ENCODE results near the gene PAX9.
"Not testable (repeated sequence)": the region's sequence is repeated elsewhere in the genome, so short reads cannot be mapped to it uniquely, and the experiment has no call there.

PAX9 gene

DNA sequence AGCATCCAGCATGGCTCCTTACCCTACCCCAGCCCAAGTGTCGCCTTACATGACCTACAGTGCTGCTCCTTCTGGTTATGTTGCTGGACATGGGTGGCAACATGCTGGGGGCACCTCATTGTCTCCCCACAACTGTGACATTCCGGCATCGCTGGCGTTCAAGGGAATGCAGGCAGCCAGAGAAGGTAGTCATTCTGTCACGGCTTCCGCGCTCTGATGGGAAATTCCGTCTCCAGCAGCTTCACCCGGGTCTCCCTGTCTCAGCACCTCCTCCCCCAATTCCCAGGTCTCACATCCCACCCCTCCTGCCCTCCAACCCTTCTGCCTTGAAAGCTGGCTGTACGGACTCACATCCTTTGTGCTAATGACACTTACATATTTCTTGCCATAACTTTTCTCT is 14.6 kb downstream of the PAX9 start:
- no peak for DNase-seq

DNA sequence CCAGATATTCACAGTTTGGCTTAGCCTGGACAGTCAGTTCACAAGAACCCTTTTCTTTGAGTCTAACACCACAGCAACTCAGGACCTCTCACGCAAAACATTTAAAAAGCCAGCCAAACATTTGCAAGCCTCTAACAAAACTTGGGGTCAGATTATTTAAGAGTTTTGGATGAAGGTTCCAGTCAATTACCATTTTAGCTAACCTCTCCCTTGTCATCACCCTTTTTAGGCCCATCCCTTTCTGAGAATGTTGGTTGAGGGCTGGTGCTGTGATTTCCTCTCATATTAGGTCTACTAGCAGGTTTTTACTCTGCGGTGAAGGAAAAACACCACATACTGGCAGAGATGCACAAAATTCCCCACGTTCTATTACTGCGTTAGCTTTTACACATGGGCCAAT is 20.7 kb downstream of the PAX9 start:
- peak; percentile 51 for DNase-seq

DNA sequence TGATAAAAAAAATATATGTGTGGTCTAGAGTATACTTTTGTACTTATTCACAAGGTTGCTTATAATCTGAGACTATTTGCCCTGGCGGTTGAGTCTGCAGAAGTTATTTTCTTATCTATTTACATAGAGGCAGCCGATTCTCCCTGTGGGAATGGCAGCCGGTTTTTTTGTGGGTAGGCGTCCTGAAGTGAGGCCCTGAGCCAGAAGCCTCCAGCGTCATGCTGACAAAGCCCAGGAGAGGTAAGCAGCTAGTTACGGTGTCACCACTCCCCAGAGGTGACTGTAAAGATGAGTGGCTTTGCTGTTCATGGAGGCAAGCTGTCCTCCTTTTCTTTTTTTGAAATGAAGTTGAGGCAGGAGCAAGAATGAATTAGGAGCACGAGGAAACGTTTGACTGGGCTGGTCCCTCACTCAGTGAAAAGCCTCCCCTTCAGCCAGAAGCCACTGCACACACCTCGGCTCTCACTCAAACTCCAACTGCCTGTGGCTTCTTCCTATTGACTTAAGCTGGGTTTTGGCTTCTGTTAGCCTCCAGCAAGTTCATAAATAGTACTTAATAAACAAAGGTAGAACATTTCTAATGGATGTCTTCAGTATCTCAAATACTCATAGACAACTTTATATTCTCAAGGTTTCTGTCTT is 21.5 kb downstream of the PAX9 start:
- peak; percentile 91 for DNase-seq

DNA sequence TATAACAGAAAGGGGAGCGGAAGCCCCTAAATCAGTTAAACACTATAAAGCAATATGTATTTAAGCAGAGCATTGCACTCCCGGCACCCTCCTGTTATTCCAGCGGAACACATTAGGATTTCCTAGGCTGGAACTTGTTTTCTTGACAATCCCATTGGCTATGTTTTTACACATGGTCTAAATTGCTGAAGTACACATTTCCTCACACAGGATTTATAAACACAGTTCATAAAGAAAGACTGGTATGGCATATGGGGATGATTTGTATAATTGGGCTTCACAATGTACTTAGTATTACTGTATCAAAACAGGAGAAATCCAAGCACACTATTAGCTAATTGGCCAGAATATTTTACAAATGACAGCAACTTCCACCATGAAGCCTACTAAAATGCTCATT is 23.3 kb downstream of the PAX9 start:
- peak; percentile 33 for DNase-seq

DNA sequence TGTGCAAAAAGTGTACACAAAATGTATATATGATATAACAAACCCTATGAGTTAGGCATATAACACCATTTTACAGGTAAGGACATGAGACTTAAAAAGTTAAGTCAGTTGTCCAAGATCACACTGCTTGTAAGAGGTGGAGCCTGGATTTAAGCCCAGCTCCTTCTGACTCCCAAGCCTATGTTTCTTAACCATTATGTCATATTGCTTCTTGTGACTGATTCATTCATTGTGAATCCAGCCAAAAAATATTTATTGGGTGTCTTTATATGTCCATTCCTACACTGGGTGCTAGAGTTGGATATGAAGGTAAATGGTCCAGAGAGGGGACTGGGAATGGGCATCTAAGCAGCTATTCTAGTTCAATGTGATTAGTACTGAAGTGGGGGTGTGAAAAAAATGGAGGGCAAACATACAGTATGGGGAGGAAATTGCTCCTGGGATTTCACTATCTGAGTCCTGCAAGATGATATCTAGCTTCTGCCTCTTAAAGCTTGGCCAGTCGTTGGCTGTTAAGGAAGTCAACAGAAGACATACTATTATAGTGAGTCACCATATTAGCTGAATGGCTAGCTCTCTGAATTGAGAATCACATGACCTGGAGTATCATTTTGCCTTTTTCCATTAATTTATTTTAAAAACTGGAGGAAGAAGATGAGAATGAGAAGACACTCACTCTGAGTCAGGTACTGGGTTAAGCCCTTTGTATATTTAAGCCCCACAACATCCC is 28.8 kb downstream of the PAX9 start:
- no peak for DNase-seq

DNA sequence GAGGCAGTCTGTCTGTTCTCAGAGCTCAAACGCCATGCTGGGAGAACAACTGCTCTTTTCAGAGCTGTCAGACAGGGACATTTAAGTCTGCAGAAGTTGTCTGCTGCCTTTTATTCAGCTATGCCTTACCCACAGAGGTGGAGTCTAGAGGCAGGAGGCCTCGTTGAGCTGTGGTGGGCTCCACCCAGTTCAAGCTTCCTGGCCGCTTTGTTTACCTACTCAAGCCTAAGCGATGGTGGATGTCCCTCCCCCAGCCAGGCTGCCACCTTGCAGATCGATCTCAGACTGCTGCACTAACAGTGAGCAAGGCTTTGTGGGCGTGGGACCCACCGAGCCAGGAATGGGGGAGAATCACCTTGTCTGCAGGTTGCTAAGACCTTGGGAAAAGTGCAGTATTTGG is 37.8 kb downstream of the PAX9 start:
- DNase-seq = not testable (repeated sequence)

DNA sequence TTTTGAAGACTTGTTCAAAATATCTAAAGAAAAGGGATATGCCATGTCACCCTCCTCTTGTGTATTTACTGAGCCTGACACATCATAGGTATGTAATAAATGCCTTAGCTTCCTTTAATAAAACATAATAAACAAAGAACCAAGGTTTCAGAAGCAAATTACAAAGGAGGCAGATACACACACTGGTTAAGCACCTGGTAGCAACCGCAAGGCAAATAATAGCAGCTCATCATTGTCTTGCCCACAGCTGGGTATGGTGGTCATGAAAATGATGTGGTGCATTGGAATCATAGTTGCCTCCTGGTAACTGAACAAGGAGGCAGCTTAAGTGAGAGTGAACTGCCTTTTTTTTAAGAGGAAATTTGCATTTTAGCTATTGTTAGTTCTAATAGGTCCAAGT is 39.0 kb downstream of the PAX9 start:
- DNase-seq = peak; percentile 41

DNA sequence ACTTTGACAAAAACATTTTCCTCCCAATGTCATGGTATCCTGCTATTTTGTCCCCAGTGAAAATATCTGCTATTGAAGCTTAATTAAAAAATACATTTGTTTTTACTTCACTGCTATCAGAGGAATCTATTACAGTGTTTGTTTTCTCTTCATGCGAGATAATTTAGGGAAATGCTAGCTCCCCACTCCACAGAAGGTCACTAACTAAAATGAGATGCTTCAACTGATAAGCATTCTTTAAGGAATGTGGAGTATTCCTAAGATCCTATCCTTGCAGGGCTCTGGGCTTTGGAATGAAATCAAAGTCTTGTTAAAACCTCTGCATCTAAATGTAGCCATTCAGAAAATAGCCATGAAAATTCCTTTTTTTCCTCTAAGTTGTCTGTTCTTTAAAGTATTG is 39.5 kb downstream of the PAX9 start:
- no peak for DNase-seq

DNA sequence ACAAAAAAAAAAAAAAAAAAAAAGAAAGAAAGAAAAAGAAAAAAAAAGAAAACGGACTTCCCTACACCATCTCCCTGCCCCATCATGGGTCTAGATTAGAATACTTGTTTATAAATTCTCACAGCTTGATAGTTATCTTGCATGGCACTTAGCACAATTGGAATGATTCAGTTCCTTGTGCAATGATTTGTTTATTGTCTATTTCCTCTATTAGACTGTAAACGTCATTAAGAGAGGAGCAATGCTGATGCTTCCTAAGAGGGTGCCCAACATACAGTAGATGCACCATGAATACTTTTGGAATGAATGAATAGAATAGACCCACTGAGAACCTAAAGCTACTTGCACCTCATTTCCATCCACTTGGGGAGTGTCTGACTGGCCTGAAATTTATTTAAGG is 40.8 kb downstream of the PAX9 start:
- DNase-seq = no peak

DNA sequence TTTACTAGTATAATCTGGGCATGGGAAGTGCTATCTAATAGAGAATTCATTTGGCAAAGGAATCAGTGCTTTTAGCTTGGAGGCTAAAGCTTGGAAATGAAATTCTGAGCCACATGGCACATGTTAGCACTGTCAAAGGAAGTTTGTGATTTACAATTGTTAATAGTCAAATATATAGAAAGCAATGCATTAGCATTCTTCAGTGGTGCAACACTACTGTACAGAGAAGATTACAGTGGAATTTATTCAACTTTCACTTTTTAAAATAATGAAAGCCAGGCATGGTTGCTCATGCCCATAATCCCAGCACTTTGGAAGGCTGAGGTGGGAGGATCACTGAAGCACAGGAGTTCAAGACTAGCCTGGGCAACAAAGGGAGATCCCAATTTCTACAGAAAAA is 45.9 kb downstream of the PAX9 start:
- DNase-seq = no peak

DNA sequence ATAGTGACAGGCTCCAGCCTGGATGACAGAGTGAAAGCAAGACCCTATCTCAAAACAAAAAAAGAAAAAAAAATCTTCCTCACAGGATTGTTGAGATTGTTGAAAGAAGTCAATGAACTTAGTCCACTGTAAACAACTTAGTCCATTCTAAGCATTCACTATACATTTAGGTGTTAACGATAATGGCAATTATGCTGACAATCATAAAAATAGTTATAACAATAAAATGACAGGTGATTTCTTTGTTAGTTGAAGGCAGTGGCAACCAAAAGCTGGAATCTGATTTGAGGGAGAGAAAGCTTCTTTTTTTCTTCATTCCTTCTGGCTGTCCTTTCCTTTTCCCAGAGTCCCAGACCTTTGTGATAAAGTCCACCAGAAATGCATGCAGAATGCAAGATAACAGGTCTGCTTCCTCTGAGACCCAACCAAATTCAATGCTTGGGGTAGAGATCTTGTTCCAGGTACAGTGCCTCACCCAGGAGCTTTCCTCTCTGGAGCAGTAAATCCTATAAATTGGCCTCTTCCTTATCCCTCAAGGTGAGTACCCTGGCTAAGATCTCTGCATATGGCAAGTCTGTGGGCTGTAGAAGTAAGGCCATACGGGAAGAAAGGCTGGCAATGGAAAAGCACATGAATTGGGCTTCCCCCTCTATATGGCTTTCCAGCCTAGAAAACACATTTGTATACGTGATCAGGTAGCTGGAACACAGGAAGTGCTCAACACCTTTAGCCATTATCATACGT is 52.5 kb downstream of the PAX9 start:
- no peak for DNase-seq

DNA sequence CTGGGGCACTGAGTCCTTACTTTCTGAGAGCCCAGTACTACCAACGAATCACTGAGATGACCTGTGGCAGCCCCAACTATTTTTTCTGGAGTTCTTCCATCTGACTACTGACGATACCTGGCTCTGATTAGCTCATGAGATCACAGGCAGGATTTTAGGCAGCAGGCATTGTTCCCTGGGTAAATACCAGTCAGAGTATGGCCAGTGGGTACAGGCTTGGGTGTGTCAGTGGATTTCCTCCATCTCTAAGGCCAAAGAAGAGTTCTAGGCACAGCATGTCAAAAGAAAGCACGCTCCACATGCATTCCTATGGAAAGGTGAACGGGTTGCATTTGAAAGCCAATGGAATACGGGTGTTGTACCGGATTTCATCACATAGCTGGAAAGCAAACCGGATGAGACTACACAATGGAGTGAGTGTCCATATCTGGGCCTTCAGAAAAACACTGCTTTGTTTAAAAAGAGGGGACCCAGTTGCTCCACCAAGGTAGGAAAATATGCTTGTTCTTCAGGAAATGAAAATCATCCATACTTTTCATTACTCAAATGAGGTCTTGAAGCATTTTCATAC is 55.0 kb downstream of the PAX9 start:
- peak; percentile 79 for DNase-seq

DNA sequence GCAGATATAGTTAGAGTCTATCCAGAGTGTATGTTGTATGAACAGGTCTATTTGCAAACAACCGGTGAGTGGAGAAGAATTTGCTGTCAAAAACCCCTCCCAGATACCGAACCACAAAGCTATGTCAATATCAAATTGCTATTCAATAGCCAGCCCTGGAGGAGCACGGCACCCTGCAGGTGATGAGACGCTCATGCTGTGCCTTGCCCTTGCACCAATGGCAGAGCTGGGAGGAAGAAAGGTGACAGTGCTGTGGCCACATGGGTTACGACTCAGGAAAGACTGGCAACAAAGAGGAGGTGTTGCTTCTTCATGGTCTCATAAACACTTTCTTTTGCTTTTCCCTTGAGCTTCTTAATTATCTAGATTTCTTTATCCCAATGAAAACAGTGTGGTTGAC is 55.7 kb downstream of the PAX9 start:
- DNase-seq = peak; percentile 91

DNA sequence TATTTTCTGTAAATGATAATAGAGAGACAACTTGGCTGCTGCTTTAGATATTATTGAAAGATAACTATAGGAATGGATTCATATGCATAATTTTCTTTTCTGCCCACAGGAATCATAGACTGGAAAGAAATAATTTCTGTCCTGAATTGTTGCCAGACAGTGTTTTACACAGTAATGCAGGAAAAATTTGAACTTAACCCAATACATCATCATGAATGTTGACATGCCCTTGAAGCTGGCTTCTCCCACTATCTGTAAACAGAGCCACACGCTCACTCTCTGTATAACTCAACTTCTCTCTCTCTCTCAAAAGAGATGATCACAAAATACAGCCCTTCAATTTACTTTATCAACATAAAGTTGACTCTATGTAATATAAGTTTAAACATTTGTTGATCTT is 56.6 kb downstream of the PAX9 start:
- DNase-seq = no peak

DNA sequence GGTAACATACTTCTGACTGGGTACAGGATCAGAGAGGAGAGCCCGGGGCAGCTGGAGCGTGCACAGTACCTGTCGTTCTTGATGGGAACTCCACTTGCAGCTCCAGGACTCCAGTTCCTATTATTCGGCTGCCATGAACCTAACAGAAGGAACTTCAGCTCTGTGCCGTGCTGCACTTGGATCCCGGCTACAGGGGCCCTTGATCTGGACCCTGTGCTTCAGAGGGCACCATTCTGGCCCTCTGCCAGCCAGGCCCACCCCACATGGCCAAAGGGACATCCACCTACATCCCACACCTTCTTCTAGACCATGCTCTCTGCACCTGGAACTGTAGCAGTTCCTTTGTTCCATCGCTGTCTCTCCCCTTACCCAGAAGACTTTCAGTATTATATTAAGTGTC is 58.2 kb downstream of the PAX9 start:
- no peak for DNase-seq

DNA sequence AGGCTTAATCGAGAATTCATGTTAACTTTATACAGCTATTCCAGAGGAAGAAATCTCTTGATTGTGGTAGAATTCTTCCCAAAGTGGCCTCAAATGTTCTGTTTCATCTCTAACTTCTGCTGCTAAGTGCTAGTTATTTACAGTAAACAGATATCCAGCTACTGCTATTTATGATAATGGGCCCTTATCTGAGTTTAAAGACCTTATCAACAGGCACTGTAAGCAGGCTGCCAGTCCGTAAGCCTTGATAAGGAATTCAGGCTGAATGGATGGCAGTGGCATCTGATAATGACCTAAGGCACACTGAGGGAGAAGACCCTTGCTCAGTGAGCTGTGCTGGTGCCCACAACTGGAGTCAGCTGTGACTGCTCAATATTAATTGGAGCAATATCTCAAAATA is 59.0 kb downstream of the PAX9 start:
- DNase-seq = no peak

DNA sequence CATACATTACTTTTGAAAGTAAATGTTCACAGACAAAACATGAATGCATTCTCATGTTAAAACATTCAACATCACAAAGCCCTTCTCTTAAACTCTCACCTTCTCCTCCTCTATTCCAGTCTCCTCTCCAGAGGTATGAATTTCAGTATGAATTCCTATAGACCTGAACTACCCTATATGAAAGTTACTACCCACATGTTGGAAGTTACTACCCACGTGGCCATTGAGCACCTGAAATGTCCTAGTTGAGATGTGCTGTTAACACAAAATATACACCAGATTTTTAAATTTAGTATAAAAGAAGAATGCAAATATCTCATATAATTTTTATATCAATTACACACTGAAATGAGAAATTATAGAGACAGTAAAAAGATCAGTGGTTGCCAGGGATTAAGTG is 60.2 kb downstream of the PAX9 start:
- no peak for DNase-seq

DNA sequence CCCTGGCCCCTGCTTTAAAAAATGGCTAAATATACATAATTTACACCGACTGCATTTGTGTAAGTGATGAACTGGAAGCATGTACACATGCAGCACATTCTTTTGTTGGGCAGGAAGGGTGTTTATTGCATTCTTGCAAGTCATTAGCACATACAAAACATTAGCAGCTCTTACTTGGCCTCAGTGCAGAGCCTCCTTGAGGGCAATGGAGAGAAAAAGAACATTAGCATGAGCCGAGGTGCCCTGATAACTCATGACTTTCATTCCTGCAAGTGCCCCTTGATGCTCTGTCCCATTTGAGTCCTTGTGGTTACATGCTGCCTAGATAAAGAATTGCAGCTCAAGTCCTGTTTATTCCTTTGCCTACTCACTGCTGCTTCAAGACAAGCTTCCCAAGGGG is 61.9 kb downstream of the PAX9 start:
- no peak for DNase-seq

DNA sequence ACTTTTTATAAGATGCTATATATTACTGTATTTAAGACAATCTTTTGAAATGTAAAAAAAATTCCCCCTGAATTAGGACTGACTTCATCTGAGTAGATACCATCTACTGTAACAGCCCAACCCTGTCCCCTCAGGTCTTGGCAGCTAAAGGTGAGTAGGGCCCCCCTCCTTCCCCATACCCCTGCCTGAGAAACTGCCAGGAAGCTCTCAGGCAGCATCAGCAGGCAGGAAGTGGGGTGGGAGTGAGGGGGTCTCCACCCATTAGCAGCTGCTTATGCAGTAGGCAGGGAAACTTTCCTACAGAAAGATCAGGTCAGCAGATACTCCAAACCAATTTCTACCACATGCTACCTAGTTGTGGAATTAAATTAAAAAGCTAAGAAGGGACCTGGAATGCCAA is 62.5 kb downstream of the PAX9 start:
- peak; percentile 35 for DNase-seq

DNA sequence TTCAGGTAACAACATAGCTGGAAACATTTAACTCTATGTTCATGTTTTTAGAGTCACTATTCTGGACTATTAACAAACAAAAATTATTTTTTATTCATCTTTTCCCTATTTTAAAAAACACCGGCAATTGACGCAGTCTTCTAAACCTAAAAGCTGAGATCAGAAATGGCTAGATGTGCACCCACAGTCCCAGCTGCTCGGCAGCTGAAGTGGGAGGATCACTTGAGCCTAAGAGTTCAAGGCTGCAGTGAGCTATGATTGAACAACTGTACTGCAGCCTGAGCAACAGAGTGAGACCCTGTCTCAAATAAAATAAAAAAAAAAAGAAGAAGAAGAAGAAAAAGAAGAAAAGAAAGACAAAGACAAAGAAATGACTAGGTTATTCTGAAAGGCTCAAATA is 64.5 kb downstream of the PAX9 start:
- no peak for DNase-seq

Measured in NCI-H69 (cell line).